Measurements from ENCODE around the gene RHBG. TPM values are rescaled to one million over a fixed set of nuclear protein-coding genes. Genes with fewer than 3 reads are reported as not detected.

Gene RHBG
- total and polyA plus RNA-seq, 2 donors (not counting 1 experiment from before 2014, with no cell fraction given), result not detected

- Histone ChIP-seq H3K4me1 (ENCODE audit: control insufficient read depth in 2 of 2, insufficient read depth in 2 of 2, low read length in 2 of 2) (peaks cover 27 to 29% of the 10 kb centered on the region in 2 donors), H3K9ac (ENCODE audit: low read length) (no peak overlapping the region), H3K27ac (ENCODE audit: low read length in 2 of 2) (no peak overlapping the region), H3K4me3 (ENCODE audit: control extremely low read depth in 1 of 5, extremely low read depth in 1 of 5, insufficient read depth in 1 of 5, low read depth in 2 of 5, low read length in 4 of 5) (no peak overlapping the region), H4K20me1 (ENCODE audit: control insufficient read depth, insufficient read depth, low read length, poor library complexity, severe bottlenecking) (no peaks in the 10 kb centered on the region), H3K4me2 (replicated peaks; ENCODE audit: low read depth, low read length, poor library complexity, severe bottlenecking) (no peak overlapping the region), H3K79me2 (ENCODE audit: control insufficient read depth, insufficient read depth, low read length) (no peaks in the 10 kb centered on the region), H2AFZ (ENCODE audit: insufficient read depth, low read depth, low read length, poor library complexity, severe bottlenecking) (no peak overlapping the region), H3K9me3 (ENCODE audit: control extremely low read depth in 1 of 3, control insufficient read depth in 2 of 3, insufficient read depth in 1 of 3, low read length in 2 of 3) (peaks cover 0 to 14% (median 0%) of the 10 kb centered on the region in 3 donors), H3K27me3 (replicated peaks in 1 of 4; ENCODE audit: control extremely low read depth in 1 of 4, control insufficient read depth in 3 of 4, insufficient read depth in 4 of 4, low read length in 3 of 4) (peaks cover 0 to 86% (median 45%) of the 10 kb centered on the region in 4 experiments), H3K36me3 (replicated peaks in 1 of 2; ENCODE audit: control extremely low read depth in 1 of 2, control insufficient read depth in 1 of 2, extremely low read depth in 1 of 2, insufficient read depth in 2 of 2, low read length in 1 of 2) (no peaks in the 10 kb centered on the region)
- intact Hi-C loops (cut with micrococcal nuclease), result no loop called here
- Mint-ChIP-seq H3K27ac (no peak overlapping the region), H3K4me1 (peaks cover 28% of the 10 kb centered on the region), H3K27me3 (peaks cover 89% of the 10 kb centered on the region), H3K9me3 (ENCODE audit: insufficient read depth) (no peaks in the 10 kb centered on the region), H3K4me3 (no peak overlapping the region)
- DNase-seq, result no peak
- no peak for TF ChIP-seq EZH2 (IDR thresholded peaks at IDR 0.05; ENCODE audit: borderline replicate concordance, insufficient read depth, low read depth, low read length, poor library complexity, severe bottlenecking)
- TF ChIP-seq CTCF (IDR thresholded peaks at IDR 0.05), result no peak
- ChIA-PET CTCF (interaction anchor here (0.9 to 4.4 kb wide), 6 partner anchors 11 to 41 kb away, joined by 3 to 21 read pairs (median 4); no protein-coding TSS in a partner anchor), POLR2A (no interaction called here)
- ATAC-seq (ENCODE audit: low read depth), result no peak
- whole genome bisulfite sequencing (ENCODE audit: insufficient coverage), result 48% methylated on average over 3 of the region's 7 CpGs
Observed at GRCh38 chr1:156423422-156424352, 54.7 kb downstream of the RHBG start.

Data from B cell (primary cell).